CD4-positive, alpha-beta T cell treated with Interleukin-15 for 1 hour (primary cell): ENCODE data around the gene ACTR5.
A peak's percentile ranks its signal among the peaks of the same experiment; 100 is the strongest.

Source experiments
- DNase-seq: peaks from one replicate; pipeline ENCODE4 v3.0.0-alpha.2; 2020

The ACTR5 gene

DNA sequence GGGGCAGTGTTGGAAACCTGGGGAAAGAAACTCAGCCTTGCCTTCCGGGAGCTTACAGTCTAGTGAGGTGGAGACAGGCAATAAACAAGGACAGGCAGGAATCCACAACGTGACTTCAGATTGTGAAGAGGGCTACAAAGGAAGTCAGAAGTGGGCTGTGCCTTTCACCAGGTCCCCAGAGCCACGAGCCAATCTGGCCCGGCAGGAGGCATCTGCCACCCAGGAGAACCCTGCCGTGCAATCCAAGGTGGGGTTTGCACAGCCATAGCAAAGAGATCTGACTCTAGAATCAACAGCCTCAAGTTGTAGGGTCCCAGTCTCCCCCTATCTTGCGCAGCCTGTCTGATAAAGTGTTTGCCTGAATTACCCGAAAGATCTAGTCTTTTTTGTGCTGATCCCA lies 18.5 kb upstream of the ACTR5 start:
- no peak for DNase-seq

GRCh38 chr20:38730167-38730988 lies 17.9 kb upstream of the ACTR5 start:
- DNase-seq: no peak

GRCh38 chr20:38730989-38731737 lies 17.1 kb upstream of the ACTR5 start:
- DNase-seq: peak; percentile 62

DNA sequence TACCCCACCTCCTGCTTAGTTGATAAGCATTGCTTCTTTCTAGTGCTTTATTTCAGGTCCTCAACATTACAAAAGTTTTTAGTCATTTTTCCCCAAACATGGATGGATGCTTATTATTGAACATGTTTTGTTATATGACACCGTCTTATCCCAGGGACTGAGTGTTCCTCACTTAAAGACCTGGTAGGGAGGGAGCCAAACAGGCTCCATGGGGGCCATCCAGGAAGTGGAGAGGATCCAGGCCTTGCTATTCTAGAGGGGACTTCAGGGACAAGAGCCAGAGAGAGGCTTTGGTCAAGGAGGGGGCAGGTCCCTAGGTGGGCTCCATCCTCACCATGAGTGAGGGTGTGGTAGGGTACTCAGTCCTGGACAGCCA lies 16.5 kb upstream of the ACTR5 start:
- no peak for DNase-seq

- no peak for DNase-seq
These were observed 15.3 kb upstream of the ACTR5 start for GRCh38 chr20:38732981-38733380.

DNA sequence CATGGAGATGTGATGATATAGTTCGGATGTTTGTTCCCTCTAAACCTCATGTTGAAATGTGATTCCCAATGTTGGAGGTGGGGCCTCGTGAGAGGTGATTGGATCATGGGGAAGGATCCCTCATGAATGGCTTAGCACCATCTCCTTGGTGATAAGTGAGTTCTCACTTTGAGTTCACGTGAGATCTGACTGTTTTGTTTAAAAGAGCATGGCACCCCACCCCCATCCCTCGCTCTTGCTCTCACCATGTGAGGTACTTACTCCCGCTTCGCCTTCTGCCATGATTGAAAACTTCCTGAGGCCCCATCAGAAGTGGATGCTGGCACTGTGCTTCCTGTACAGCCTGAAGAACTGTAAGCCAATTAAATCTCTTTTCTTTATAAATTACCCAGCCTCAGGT lies 13.1 kb upstream of the ACTR5 start:
- DNase-seq: no peak

- no peak for DNase-seq
These were observed 10.4 kb upstream of the ACTR5 start for GRCh38 chr20:38737887-38738286.

GRCh38 chr20:38745757-38746156 lies 2.5 kb upstream of the ACTR5 start:
- no peak for DNase-seq

DNA sequence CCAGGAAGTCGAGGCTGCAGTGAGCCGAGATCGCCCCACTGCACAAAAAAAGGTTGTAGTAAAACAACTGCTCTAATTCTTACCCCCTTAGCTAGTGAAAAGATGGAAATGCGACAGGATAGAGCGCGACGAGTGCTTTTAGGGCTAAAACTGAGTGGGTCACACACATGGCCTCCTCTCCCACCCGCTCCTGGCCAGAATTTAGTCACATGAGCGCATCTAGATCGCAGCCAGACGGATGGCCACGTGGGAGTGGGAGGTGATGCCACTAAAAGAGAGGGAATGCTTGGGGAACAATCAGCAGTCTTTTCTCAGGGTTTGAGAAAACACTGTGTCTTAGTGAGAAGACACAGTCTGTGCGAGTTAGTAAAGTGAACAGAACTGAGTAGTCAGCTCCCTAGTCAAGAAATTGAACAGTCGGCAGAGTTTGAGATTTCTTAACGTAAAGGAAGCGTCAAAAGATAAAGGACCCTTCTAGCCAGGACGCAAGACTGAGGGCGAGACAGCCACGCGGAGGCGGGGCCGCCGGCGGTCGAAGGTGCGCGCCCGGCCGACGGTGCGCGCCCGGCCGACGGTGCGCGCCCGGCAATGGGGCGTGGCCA lies 664 bp upstream of the ACTR5 start:
- no peak for DNase-seq

- DNase-seq: peak; percentile 32
These were observed 545 bp downstream of the ACTR5 start for GRCh38 chr20:38748861-38749149.

GRCh38 chr20:38751360-38751976 lies 3.2 kb downstream of the ACTR5 start:
- no peak for DNase-seq

DNA sequence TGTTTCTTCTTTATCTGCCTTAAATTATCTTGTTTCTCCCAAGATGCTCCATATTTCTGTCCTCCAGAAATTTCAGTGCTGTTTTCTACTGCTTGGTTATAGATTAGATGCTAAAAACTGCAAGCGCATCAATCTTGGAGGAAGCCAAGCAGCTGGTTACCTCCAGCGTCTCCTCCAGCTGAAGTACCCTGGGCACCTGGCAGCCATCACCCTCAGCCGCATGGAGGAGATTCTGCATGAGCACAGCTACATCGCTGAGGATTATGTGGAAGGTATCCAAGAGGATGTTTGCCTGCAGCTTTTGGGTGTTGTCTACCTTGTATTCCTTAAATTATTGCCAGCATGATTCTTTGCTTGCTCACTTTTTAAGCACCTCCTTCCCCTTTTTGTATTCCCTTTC lies 3.8 kb downstream of the ACTR5 start:
- no peak for DNase-seq

DNA sequence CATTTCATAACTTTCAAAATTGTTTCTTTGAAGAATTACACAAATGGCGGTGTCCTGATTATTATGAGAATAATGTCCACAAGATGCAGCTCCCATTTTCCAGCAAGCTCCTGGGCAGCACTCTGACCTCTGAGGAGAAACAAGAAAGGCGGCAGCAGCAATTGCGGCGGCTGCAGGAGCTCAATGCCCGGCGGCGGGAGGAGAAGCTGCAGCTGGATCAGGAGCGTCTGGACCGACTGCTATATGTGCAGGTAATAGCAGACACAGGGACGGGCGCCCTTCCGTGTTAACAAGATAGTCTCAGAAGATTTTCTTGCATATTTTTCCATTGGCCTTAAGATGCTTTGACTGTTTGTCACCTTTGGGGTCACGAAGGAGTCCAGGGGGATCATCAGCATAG lies 6.7 kb downstream of the ACTR5 start:
- no peak for DNase-seq

GRCh38 chr20:38755324-38755910 lies 7.2 kb downstream of the ACTR5 start:
- no peak for DNase-seq

- no peak for DNase-seq
These were observed 9.0 kb downstream of the ACTR5 start for GRCh38 chr20:38757145-38757775.

- DNase-seq: no peak
These were observed 10.8 kb downstream of the ACTR5 start for GRCh38 chr20:38759106-38759505.

DNA sequence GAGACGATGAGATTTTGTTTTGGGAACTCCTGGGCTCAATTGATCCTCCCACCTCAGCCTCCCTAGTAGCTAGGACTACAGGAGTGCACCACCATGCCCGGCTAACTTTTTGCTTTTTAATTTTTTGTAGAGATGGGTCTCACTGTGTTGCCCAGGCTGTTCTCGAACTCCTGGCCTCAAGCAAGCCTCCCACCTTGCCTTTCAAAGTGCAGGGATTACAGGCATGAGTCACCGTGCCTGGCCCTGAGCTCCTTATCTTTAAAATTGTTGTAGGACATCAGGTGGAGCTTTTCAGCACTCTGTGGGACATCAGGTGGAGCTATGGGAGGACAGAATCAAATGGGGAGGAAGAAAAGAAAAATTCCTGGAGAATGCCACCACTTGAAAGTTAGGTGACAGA lies 12.7 kb downstream of the ACTR5 start:
- no peak for DNase-seq

DNA sequence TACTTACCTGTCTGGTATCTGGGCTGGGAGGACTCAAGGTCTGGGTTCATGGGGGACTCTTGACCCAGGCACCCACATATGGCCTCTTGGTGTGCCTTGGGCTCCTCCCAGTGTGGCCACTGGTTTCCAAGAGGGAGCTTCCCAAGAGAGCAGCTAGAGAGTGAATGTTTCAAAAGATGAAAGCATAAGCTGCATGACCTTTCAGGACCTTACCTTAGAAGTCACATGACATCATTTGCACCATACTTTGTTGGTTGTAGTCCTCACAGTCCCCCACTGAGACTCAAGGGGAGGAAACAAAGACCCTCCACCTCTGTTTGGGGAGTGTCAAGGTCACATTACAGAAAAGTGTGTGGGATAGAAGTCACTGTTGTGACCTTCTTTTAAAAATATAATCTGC lies 13.9 kb downstream of the ACTR5 start:
- no peak for DNase-seq

DNA sequence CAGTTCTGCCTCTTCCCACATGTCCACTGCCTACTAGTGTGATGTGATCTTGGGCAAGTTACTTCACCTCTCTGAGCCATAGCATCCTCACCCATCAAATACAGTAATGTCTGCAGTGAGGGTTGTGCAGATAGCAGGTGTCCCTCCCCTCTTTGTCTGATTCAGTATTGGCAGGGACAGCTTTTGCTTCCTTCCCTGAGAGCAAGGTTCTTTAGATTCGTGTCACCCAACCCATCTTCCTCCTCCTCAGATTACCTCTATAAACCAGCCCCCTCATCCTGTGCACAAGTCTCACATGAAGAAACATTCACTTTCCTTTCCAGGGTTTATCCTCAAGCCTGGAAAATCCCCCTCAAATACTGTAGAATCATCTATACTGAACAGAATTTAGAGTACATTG lies 15.4 kb downstream of the ACTR5 start:
- DNase-seq: no peak

GRCh38 chr20:38764567-38765318 lies 16.5 kb downstream of the ACTR5 start:
- no peak for DNase-seq

DNA sequence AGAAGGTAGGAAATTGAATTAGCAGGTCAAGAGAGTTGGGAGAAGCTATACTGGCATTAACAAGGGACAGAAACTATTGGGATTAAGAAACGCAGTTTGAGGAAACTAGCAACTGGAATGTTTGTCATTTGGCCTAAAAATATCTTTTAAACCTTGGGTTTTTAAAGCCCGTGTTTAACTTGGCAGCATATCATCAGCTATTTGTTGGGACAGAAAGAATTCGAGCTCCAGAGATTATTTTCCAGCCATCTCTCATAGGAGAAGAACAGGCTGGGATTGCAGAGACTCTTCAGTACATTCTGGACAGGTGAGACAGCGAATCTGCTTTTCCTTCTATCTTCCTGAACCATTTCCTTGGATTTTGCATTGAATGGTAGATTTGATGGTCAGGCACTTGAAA lies 17.8 kb downstream of the ACTR5 start:
- no peak for DNase-seq
